ENCODE data around the gene LTF.
"Not testable (repeated sequence)": the region's sequence is repeated elsewhere in the genome, so short reads cannot be mapped to it uniquely, and the experiment has no call there.

LTF gene

GRCh38 chr3:46409739-46410489, 54.8 kb downstream of the LTF start:
- DNase-seq: no peak

GRCh38 chr3:46408853-46409252, 55.9 kb downstream of the LTF start:
- no peak for DNase-seq

- no peak for DNase-seq
Observed at GRCh38 chr3:46407970-46408369, 56.7 kb downstream of the LTF start.

- DNase-seq: peak; percentile 91
Observed at GRCh38 chr3:46406788-46407611, 57.7 kb downstream of the LTF start, which contains the start of the genes CCR5AS and CCRL2. CCR5AS (minus strand) TSS chr3:46407066. CCRL2 (plus strand) TSS chr3:46407259; CDS start chr3:46408080, 821 bp downstream.

- DNase-seq: no peak
Observed at GRCh38 chr3:46406443-46406787, 58.3 kb downstream of the LTF start.

GRCh38 chr3:46405301-46406019, 59.2 kb downstream of the LTF start:
- peak; percentile 38 for DNase-seq

- DNase-seq: not testable (repeated sequence)
Observed at GRCh38 chr3:46402902-46403301, 61.8 kb downstream of the LTF start.

- no peak for DNase-seq
Observed at GRCh38 chr3:46401579-46401978, 63.1 kb downstream of the LTF start.

- no peak for DNase-seq
Observed at GRCh38 chr3:46400846-46401245, 63.9 kb downstream of the LTF start.

GRCh38 chr3:46400000-46400734, 64.5 kb downstream of the LTF start:
- no peak for DNase-seq

- peak; percentile 23 for DNase-seq
Observed at GRCh38 chr3:46399557-46399956, 65.1 kb downstream of the LTF start.

GRCh38 chr3:46399098-46399497, 65.6 kb downstream of the LTF start:
- no peak for DNase-seq

GRCh38 chr3:46398186-46398955, 66.3 kb downstream of the LTF start:
- no peak for DNase-seq

GRCh38 chr3:46397111-46397510, 67.6 kb downstream of the LTF start:
- DNase-seq: no peak

GRCh38 chr3:46395766-46396530, 68.8 kb downstream of the LTF start:
- peak; percentile 72 for DNase-seq

- peak; percentile 76 for DNase-seq
Observed at GRCh38 chr3:46395210-46395661, 69.5 kb downstream of the LTF start.

GRCh38 chr3:46393554-46394434, 70.9 kb downstream of the LTF start:
- peak; percentile 94 for DNase-seq

GRCh38 chr3:46393011-46393410, 71.7 kb downstream of the LTF start:
- no peak for DNase-seq

GRCh38 chr3:46391526-46391925, 73.2 kb downstream of the LTF start:
- not testable (repeated sequence) for DNase-seq

- DNase-seq: no peak
Observed at GRCh38 chr3:46389306-46389705, 75.4 kb downstream of the LTF start.
